DOHH2 (cell line): ENCODE data around the gene GLS2.

Experiments used
- H3F3A ChIP-seq: fragments of 200-600 bp; sonication (generic), shearing (Covaris generic); 2 replicates; pipeline ENCODE4 v1.6.0; 2016; ENCODE audit warnings: antibody characterized with exemption, mild to moderate bottlenecking; ENCODE audit not compliant: control insufficient read depth, insufficient read depth
- H3K27ac ChIP-seq: fragments of 200-600 bp; sonication (generic); 2 replicates; pipeline ENCODE4 v1.5.1; 2014; ENCODE audit warnings: low read depth, mild to moderate bottlenecking, low read length, moderate library complexity
- H3K27me3 ChIP-seq: fragments of 200-600 bp; sonication (generic); 2 replicates; pipeline ENCODE4 v1.6.1; 2014; ENCODE audit warnings: mild to moderate bottlenecking, low read length, mixed read lengths; ENCODE audit not compliant: control insufficient read depth
- H3K36me3 ChIP-seq: fragments of 200-600 bp; sonication (generic); 2 replicates; pipeline ENCODE4 v1.6.1; 2014; ENCODE audit warnings: mild to moderate bottlenecking, low read length, moderate library complexity, mixed read lengths; ENCODE audit not compliant: control insufficient read depth
- H3K4me1 ChIP-seq: fragments of 200-600 bp; sonication (generic); 2 replicates; pipeline ENCODE4 v1.6.1; 2014; ENCODE audit warnings: mild to moderate bottlenecking, low read length, mixed read lengths; ENCODE audit not compliant: control insufficient read depth
- H3K4me2 ChIP-seq: fragments of 200-600 bp; sonication (generic); 2 replicates; pipeline ENCODE4 v1.6.0; 2014; ENCODE audit warnings: mild to moderate bottlenecking, low read length, moderate library complexity
- H3K4me3 ChIP-seq: fragments of 200-600 bp; sonication (generic); 2 replicates; pipeline ENCODE4 v1.5.1; 2014; ENCODE audit warnings: mild to moderate bottlenecking, low read length, mixed read lengths
- H3K79me2 ChIP-seq: fragments of 200-600 bp; sonication (generic); 2 replicates; pipeline ENCODE4 v1.6.1; 2014; ENCODE audit warnings: mild to moderate bottlenecking, low read length, mixed read lengths; ENCODE audit not compliant: control insufficient read depth
- H3K9me2 ChIP-seq: fragments of 200-600 bp; sonication (generic); replicated peaks from 2 replicates; pipeline ENCODE4 v1.6.1; 2014; ENCODE audit warnings: mild to moderate bottlenecking, low read length, mixed read lengths; ENCODE audit not compliant: control insufficient read depth
- H3K9me3 ChIP-seq: fragments of 200-600 bp; sonication (generic); 2 replicates; pipeline ENCODE4 v1.6.1; 2014; ENCODE audit warnings: antibody characterized with exemption, low read length, mixed read lengths; ENCODE audit not compliant: control insufficient read depth, insufficient read depth
- H4K20me1 ChIP-seq: fragments of 200-600 bp; sonication (generic); 2 replicates; pipeline ENCODE4 v1.6.0; 2014; ENCODE audit warnings: low read depth, mild to moderate bottlenecking, antibody characterized with exemption, low read length, moderate library complexity; ENCODE audit not compliant: control insufficient read depth, insufficient read depth
- CTCF ChIP-seq: fragments of 200-600 bp; sonication (generic); IDR thresholded peaks from one replicate; pipeline ENCODE4 v1.5.1; 2014; ENCODE audit warnings: antibody characterized with exemption, mild to moderate bottlenecking, low read depth, low read length; ENCODE audit not compliant: poor library complexity, severe bottlenecking
- EZH2phosphoT487 ChIP-seq: fragments of 200-600 bp; sonication (generic); IDR thresholded peaks from 2 replicates; pipeline ENCODE4 v1.6.1; 2017; ENCODE audit warnings: borderline replicate concordance, mild to moderate bottlenecking, antibody characterized with exemption, low read length, moderate library complexity, mixed read lengths

Gene GLS2

GRCh38 chr12:56461235-56462159 is 26.5 kb downstream of the GLS2 start:
- H4K20me1 ChIP-seq, result no peaks in the 10 kb centered on the region
- H3K9me3 ChIP-seq, result no peaks in the 10 kb centered on the region
- no peak overlapping the region for H3K4me2 ChIP-seq
- H3K9me2 ChIP-seq, result no peaks in the 10 kb centered on the region
- TF ChIP-seq CTCF (no peak), EZH2phosphoT487 (no peak)
- H3K4me3 ChIP-seq, result no peak overlapping the region
- H3K4me1 ChIP-seq, result peaks cover 32% of the 10 kb centered on the region
- no peaks in the 10 kb centered on the region for H3K36me3 ChIP-seq
- no peak overlapping the region for H3K27ac ChIP-seq
- H3K27me3 ChIP-seq, result no peaks in the 10 kb centered on the region
- H3K79me2 ChIP-seq, result no peaks in the 10 kb centered on the region
- H3F3A ChIP-seq, result peaks cover 16% of the 10 kb centered on the region

DNA sequence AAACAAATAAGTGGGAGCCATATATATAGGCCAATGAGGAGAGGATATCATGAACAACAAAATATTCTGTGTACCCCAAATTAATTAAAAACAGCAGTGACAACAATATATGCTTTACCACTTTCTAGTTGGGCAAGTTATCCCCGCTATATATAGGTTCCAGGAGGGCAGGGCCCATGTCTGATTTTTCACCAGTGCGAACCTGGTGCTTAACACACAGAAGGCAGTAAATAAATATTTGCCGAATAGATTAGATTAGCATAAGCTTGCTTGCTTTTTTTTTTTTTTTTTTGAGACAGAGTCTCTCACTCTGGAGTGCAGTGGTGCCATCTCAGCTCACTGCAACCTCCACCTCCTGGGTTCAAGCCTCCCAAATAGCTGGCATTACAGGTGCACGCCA is 30.1 kb downstream of the GLS2 start:
- Histone ChIP-seq H3K36me3 (no peaks in the 10 kb centered on the region), H3K4me2 (no peak overlapping the region), H3K4me3 (no peak overlapping the region), H3K27me3 (no peaks in the 10 kb centered on the region), H3F3A (peaks cover 11% of the 10 kb centered on the region), H4K20me1 (no peaks in the 10 kb centered on the region), H3K9me3 (no peaks in the 10 kb centered on the region), H3K4me1 (peaks cover 23% of the 10 kb centered on the region), H3K9me2 (no peaks in the 10 kb centered on the region), H3K79me2 (no peaks in the 10 kb centered on the region), H3K27ac (no peak overlapping the region)
- no peak for TF ChIP-seq EZH2phosphoT487
- no peak for TF ChIP-seq CTCF

- H3K9me3 ChIP-seq, result no peaks in the 10 kb centered on the region
Measured at GRCh38 chr12:56454557-56454956, 33.4 kb downstream of the GLS2 start, which contains the start of gene MIP. MIP (minus strand) TSS chr12:56454657; CDS start chr12:56454613, 44 bp downstream.

More at GRCh38 chr12:56454557-56454956, 33.4 kb downstream of the GLS2 start, which contains the start of gene MIP:
- H3K27ac ChIP-seq, result no peak within 1 kb of the TSS
- H3K36me3 ChIP-seq, result no peaks in the 10 kb centered on the region
- no peaks in the 10 kb centered on the region for H4K20me1 ChIP-seq
- H3K9me2 ChIP-seq, result no peaks in the 10 kb centered on the region
- H3K4me1 ChIP-seq, result peaks cover 17% of the 10 kb centered on the region
- no peaks in the 10 kb centered on the region for H3F3A ChIP-seq
- H3K27me3 ChIP-seq, result no peaks in the 10 kb centered on the region
- no peak for TF ChIP-seq EZH2phosphoT487
- no peak for TF ChIP-seq CTCF
- no peaks in the 10 kb centered on the region for H3K79me2 ChIP-seq
- no peak within 1 kb of the TSS for H3K4me2 ChIP-seq
- H3K4me3 ChIP-seq, result no peak within 1 kb of the TSS
